GM23338 (cell line): ENCODE measurements around the gene PRKCH.

Experiments
- CREB1 ChIP-seq: fragments of 250-450 bp; sonication (Bioruptor Pico); IDR thresholded peaks from 2 replicates; pipeline ENCODE4 v1.5.0; 2020; ENCODE audit warnings: low read depth, mild to moderate bottlenecking, moderate library complexity
- EZH2 ChIP-seq: fragments of 200-600 bp; sonication (generic); IDR thresholded peaks from one replicate; pipeline ENCODE4 v1.8.0; 2017; ENCODE audit warnings: antibody characterized with exemption, mild to moderate bottlenecking, low read depth; ENCODE audit not compliant: unreplicated experiment
- EZH2phosphoT487 ChIP-seq: fragments of 200-600 bp; sonication (generic); IDR thresholded peaks from one replicate; pipeline ENCODE4 v1.8.1; 2018; ENCODE audit warnings: antibody characterized with exemption; ENCODE audit not compliant: unreplicated experiment
- JUNB ChIP-seq: IDR thresholded peaks from one replicate; pipeline ENCODE4 v1.6.1; 2016; ENCODE audit warnings: antibody characterized with exemption; ENCODE audit not compliant: unreplicated experiment
- POLR2AphosphoS5 ChIP-seq: IDR thresholded peaks from 2 replicates; pipeline ENCODE4 v1.6.1; 2016; ENCODE audit warnings: antibody characterized with exemption, low read depth
- STAT1 ChIP-seq: IDR thresholded peaks from one replicate; pipeline ENCODE4 v1.6.1; 2016; ENCODE audit warnings: antibody characterized with exemption; ENCODE audit not compliant: unreplicated experiment
- TF ChIP-seq, protein P1 (sequence below), 2 experiments: fragments of 200-600 bp in 1 of 2; sonication (generic) in 1 of 2; conservative IDR thresholded peaks; 2 replicates each; pipeline versions ENCODE4 v1.5.1 to v1.6.1; 2016 to 2017; ENCODE audit warnings: antibody characterized with exemption in 2 of 2, low read depth in 2 of 2, mild to moderate bottlenecking in 2 of 2, moderate library complexity in 1 of 2
- TF ChIP-seq, protein P2 (sequence below): IDR thresholded peaks from one replicate; pipeline ENCODE4 v1.6.1; 2018; ENCODE audit warnings: antibody characterized with exemption; ENCODE audit not compliant: unreplicated experiment

DNA sequence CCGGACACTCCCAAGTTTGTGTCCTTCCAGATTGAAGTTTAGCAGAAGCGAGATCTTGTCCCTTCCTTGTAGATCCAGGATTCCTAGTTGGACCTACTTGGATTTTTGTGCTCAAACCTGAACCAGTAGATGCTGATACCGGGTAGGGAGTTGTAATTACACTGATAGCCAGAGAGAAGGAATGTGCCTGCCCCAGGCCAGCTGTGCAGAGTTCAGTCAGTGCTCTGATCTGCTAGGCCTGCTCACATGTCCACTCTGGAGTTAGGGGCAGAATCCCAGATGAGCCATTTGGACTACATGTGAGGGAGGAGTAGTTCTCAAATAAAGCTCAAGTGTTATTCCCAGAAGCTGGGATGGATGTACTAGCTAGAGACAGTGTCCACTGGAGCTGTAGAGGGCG, 65.7 kb downstream of the PRKCH start:
- no peak for TF ChIP-seq POLR2AphosphoS5
- TF ChIP-seq CREB1 = no peak
- TF ChIP-seq, protein P1, sequence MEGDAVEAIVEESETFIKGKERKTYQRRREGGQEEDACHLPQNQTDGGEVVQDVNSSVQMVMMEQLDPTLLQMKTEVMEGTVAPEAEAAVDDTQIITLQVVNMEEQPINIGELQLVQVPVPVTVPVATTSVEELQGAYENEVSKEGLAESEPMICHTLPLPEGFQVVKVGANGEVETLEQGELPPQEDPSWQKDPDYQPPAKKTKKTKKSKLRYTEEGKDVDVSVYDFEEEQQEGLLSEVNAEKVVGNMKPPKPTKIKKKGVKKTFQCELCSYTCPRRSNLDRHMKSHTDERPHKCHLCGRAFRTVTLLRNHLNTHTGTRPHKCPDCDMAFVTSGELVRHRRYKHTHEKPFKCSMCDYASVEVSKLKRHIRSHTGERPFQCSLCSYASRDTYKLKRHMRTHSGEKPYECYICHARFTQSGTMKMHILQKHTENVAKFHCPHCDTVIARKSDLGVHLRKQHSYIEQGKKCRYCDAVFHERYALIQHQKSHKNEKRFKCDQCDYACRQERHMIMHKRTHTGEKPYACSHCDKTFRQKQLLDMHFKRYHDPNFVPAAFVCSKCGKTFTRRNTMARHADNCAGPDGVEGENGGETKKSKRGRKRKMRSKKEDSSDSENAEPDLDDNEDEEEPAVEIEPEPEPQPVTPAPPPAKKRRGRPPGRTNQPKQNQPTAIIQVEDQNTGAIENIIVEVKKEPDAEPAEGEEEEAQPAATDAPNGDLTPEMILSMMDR (conservative IDR thresholded peaks at IDR 0.05; ENCODE audit: low read depth in 2 of 2) = no peak
- TF ChIP-seq EZH2 = no peak
- no peak for TF ChIP-seq JUNB
- no peak for TF ChIP-seq EZH2phosphoT487
- TF ChIP-seq, protein P2, sequence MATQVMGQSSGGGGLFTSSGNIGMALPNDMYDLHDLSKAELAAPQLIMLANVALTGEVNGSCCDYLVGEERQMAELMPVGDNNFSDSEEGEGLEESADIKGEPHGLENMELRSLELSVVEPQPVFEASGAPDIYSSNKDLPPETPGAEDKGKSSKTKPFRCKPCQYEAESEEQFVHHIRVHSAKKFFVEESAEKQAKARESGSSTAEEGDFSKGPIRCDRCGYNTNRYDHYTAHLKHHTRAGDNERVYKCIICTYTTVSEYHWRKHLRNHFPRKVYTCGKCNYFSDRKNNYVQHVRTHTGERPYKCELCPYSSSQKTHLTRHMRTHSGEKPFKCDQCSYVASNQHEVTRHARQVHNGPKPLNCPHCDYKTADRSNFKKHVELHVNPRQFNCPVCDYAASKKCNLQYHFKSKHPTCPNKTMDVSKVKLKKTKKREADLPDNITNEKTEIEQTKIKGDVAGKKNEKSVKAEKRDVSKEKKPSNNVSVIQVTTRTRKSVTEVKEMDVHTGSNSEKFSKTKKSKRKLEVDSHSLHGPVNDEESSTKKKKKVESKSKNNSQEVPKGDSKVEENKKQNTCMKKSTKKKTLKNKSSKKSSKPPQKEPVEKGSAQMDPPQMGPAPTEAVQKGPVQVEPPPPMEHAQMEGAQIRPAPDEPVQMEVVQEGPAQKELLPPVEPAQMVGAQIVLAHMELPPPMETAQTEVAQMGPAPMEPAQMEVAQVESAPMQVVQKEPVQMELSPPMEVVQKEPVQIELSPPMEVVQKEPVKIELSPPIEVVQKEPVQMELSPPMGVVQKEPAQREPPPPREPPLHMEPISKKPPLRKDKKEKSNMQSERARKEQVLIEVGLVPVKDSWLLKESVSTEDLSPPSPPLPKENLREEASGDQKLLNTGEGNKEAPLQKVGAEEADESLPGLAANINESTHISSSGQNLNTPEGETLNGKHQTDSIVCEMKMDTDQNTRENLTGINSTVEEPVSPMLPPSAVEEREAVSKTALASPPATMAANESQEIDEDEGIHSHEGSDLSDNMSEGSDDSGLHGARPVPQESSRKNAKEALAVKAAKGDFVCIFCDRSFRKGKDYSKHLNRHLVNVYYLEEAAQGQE = no peak
- TF ChIP-seq STAT1 = no peak
